NCI-H2107 (cell line): ENCODE data around the gene SAE1.
"Not testable (repeated sequence)": the region's sequence is repeated elsewhere in the genome, so short reads cannot be mapped to it uniquely, and the experiment has no call there.

Experiments
- DNase-seq: peaks from one replicate; lab custom pipeline; 2025; lab: John Stamatoyannopoulos, UW

The SAE1 gene

GRCh38 chr19:47240996-47241918 lies 110.6 kb downstream of the SAE1 start:
- DNase-seq = peak; percentile 71

- no peak for DNase-seq
Measured at GRCh38 chr19:47241919-47242577, 111.4 kb downstream of the SAE1 start.

- DNase-seq = no peak
Measured at GRCh38 chr19:47243364-47243775, 112.7 kb downstream of the SAE1 start.

GRCh38 chr19:47243776-47244547 lies 113.3 kb downstream of the SAE1 start:
- DNase-seq = peak; percentile 89

- no peak for DNase-seq
Measured at GRCh38 chr19:47247308-47247990, 116.8 kb downstream of the SAE1 start.

GRCh38 chr19:47253016-47253415 lies 122.4 kb downstream of the SAE1 start:
- DNase-seq = not testable (repeated sequence)

GRCh38 chr19:47253467-47253881 lies 122.8 kb downstream of the SAE1 start:
- DNase-seq = no peak

- no peak for DNase-seq
Measured at GRCh38 chr19:47253970-47254369, 123.3 kb downstream of the SAE1 start.

GRCh38 chr19:47255879-47256692 lies 125.5 kb downstream of the SAE1 start, which contains the start of gene CCDC9:
CCDC9 (plus strand) TSS chr19:47256525; CDS start chr19:47258401, 1,876 bp downstream.
- peak; percentile 99 for DNase-seq

GRCh38 chr19:47256693-47257410 lies 126.2 kb downstream of the SAE1 start:
- peak; percentile 100 for DNase-seq

GRCh38 chr19:47257411-47258169 lies 127.0 kb downstream of the SAE1 start:
- DNase-seq = no peak

GRCh38 chr19:47258434-47258833 lies 127.8 kb downstream of the SAE1 start:
- no peak for DNase-seq

GRCh38 chr19:47258895-47259555 lies 128.4 kb downstream of the SAE1 start:
- DNase-seq = no peak
